Activated CD8-positive, alpha-beta memory T cell treated with anti-CD3 and anti-CD28 coated beads, Interleukin-2, amount 50 U/mL, for 48 hours (primary cell): ENCODE results near the gene EP300.

ENCODE experiments used
- DNase-seq: peaks from one replicate; pipeline ENCODE4 v3.0.0-alpha.2; 2020

EP300 gene

DNA sequence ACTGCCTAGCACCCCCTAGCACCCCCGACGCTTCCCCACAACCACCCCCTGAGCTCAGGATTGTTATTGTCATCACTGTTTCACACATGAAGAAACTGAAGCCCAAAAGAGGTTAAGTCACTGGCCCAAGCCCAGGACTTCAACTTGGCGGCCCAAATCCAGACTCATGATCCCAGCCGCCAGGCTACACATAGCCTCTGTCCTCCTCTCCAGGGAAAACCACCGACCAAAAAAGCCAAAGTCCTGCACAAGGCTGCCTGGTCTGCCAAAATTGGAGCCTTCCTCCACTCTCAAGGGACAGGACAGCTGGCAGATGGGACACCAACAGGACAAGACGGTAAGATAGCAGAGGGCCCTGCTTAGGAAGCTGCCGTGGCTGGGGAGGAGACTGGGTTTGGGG lies 123.5 kb downstream of the EP300 start:
- DNase-seq: no peak

DNA sequence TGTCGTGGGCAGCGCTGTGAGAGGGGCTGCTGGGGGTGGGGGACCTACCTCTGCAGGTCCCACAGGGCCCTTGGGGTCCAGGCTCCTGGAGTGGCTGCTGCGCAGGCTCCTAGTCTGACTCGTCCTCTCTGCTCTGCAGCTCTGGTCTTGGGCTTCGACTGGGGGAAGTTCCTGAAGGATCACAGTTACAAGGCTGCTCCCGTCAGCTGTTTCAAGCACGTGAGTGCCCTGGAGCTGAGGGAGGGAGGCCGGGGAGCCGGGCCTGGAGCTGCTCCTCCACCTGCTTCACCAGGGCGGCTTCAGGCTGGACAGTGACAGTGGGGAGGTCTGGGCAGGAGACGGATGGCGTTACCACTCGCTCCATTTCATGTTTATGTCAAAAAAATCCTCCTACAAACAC lies 124.6 kb downstream of the EP300 start:
- no peak for DNase-seq

DNA sequence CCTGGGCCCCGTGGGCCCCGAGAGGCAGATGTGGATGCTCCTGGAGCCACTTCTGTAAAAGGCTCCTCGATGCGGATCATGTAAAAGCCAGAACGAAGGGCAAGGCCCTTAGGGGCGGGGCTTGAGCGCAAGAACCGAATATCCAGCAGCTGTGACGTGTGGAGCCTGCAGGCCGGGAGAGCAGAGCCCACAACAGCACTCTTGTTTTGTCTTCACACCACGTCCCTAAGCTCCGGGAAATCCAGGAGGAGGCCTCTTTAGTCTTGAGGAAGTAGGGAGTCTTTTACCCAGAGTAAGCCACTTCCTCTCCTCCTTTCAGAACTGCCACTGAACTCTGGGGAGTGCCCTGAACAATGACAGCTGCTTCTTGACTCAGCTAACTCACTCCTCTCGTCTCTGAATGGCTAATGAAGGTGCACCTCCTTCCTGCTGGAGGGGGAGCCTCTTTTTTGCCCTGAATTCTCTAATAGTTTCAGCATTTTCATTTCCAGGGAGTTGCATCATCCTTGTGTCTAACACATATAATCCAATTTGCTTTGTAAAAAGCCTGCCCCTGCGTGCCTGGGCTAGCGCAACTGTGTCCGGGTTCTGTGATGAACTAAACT lies 125.3 kb downstream of the EP300 start:
- DNase-seq: no peak

DNA sequence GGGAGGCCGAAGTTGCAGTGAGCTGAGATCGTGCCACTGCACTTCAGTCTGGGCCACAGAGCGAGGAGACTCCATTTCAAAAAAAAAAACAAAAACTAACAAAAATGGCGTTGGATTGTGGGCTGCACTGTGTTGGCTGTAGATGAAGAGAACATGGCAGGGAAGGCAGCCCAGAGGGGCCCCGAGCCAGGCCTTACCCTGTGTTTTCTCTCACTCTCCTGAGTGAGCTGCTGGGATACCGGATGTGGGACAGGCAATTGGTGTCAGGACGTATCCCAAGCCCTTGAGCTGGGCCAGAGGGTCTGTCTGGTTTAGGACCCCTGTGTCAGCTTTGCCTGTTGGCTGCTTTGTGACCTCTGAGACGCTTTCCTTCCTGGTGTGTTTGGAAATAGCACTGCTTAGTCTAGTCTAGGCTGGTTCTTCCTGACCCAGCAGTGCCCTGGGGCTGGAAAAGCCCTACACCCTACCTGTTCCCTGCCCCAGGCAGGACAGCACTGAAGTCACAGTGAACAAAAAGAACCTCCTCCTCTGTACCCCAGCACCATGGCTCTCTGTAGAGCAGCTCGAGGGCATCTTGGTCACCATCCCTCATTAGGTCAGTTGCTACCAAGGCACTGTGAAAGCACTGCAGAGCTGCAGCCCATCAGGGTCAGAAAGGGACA lies 130.6 kb downstream of the EP300 start:
- DNase-seq: no peak

DNA sequence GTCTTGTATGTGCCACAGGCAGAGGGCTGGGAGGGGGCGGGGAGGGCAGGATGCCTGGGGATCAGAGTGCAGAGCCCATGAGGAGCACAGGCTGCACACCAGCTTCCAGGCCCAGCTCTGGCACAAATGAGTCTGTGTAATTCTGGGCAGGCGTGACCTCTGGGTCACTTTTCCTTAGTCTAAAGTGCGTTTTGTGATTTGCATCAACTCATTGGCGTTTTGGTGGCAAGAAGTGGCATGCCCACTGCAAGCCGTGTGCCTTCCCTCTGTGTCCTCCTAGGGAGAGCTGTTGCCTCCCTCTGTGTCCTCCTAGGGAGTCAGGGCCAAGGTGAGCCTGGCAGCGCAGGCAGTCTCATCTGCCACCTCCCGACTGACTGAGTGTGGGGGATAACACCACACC lies 131.1 kb downstream of the EP300 start:
- DNase-seq: no peak

DNA sequence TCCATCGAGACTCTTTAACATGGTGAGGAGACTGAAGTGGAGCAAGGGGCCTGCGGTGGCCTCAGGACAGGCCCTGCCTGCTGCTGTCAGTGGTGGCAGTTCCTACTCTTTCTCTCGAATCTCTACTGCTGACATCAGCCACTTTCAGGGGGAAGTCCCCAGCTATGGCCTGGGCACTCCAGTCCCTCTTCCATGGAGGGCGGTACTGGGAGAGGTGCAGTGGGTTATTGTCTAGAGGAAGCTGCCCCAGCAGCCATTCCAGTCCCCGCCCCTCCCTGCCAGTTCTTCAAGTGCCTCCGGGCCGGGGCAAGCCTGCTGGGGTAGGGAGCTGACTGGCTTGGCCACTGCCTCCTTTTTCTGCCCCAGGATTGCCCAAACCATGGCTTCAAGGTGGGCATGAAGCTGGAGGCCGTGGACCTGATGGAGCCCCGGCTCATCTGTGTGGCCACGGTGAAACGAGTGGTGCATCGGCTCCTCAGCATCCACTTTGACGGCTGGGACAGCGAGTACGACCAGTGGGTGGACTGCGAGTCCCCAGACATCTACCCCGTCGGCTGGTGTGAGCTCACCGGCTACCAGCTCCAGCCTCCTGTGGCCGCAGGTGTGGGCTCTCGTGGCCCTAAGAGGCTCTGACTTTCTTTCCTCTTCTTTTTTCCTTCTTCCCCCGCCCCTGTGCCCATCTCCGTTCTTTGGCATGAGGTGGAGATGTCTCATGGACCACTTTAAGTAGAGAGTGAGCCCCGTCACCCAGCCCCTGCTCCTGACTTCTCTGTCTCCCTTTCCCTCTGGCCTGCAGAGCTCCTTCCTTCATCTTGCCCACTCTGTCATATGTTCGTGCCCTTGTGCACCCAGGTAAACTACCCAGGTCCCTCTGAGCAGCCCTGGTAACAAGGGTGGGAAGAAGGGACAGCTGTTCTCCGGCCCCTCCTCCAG lies 134.6 kb downstream of the EP300 start:
- DNase-seq: no peak

DNA sequence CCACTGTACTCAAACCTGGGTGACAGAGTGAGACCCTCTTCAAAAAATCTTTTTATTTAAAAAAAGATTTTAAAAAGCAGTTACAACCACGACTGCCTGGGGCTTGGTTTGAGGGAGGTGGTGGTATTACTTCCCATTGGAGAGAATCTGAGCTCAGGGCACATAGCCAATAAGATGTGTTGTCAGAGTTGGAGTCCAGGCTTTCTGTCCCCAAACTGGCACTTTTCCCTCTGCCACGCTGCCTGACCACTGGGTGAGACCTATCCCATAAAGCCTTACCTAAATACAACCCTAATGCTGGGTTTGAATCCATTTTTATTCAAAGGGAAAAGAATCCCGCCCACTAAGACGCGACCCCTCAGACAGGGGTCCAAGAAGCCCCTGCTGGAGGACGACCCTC lies 136.8 kb downstream of the EP300 start:
- no peak for DNase-seq
